ENCODE data around the gene TMEM165.
"Not testable (repeated sequence)": the region's sequence is repeated elsewhere in the genome, so short reads cannot be mapped to it uniquely, and the experiment has no call there.

TMEM165 gene

DNA sequence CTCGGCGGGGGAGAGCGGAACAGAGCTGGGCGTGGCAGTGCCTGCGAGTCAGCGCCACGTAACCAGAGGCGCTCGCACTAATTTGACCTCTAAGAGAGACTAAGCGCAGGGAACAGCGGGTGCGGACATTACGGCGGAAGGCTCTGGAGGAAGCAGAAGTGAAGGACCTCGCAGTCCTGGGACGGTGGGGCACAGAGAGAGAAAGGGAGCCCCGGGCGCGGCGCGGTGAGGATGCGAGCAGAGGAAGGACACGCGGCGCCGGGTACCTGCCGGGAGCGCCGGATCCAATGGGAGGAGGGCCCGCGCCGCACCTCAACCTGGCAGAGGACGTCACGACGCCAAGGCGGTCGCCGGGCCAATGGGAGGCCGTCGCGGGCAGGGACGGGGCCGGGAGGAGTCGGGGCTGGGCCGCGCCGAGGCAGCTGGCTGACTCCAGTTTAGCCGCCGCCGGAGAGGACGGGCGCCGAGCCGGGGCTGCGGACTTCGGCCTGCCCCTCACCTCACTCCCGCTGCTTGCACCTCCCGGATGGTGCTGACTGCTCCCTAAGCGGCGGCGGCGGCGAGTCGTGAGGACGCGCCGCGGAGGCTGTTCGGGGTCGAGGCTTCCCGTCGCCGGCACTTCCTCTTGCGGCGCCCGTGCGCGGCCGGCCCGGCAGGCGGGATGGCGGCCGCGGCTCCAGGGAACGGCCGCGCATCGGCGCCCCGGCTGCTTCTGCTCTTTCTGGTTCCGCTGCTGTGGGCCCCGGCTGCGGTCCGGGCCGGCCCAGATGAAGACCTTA is at the start of gene TMEM165:
TSS of gene TMEM165 (plus strand) at position 429 of the 779 bp plus-strand sequence. CDS start at position 662, 233 bp downstream.
- peak; percentile 97 for ATAC-seq
- DNase-seq, result peak; percentile 93

DNA sequence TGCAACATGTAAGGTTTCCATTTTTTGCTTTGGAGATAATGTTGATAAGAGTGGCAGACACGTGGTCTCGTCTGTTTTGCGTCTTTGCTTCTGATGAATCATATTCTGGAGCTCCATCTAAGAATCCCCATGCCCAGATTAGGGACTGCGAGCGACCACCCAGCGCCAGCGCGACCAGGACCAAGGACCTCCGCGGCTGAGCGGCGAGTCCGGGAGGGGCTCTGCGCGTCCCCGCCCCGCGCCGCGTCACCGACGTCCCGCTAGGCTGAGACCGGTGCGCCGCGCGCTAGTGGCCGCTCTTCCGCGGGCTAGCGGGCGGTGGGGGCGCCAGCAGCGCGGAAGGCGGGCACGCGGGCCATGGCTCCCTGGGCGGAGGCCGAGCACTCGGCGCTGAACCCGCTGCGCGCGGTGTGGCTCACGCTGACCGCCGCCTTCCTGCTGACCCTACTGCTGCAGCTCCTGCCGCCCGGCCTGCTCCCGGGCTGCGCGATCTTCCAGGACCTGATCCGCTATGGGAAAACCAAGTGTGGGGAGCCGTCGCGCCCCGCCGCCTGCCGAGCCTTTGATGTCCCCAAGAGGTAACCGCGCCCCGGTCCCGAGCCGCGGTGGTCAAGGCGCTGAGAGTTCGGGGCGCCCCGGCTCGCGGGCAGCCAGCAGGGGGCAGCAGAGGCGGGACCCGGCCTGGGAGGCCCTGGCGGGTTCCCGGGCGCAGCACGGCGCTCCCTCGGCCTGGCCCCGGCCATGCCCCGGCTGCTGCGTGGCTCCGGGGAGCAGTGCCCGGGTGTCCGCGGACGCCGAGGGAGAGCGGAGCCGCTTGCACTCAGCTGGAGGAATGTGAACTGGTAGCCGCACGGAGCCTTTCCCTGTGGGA is 49.5 kb upstream of the TMEM165 start, which contains the start of gene SRD5A3:
TSS of gene SRD5A3 (plus strand) at position 263 of the 871 bp plus-strand sequence. CDS start at position 358, 95 bp downstream.
- peak; percentile 93 for DNase-seq
- peak; percentile 95 for ATAC-seq

GRCh38 chr4:55346851-55347255 is 48.9 kb upstream of the TMEM165 start:
- DNase-seq (no peak), ATAC-seq (no peak)

- ATAC-seq (no peak), DNase-seq (no peak)
Observed at GRCh38 chr4:55347610-55348228, 48.0 kb upstream of the TMEM165 start.

DNA sequence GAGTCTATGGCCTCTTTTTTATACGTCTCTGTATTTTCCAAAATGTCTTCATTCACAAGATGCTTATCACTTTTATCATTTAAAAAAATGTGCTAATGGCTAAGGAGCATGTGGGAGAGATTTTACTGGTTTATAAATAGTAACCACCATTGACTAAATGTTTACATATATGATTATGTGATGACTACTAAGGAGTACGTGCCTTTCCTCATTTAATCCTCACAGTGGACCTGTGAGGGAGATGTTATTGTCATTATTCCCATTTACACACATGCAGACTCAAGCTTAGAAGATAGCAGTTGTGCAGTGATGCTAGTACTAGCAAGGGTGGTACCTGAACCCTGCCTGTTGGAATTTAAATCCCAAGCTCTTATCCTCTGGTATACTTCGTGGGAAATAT is 47.3 kb upstream of the TMEM165 start:
- no peak for DNase-seq
- no peak for ATAC-seq

- DNase-seq, ATAC-seq: not testable (repeated sequence)
Observed at GRCh38 chr4:55350870-55351269, 44.9 kb upstream of the TMEM165 start.

DNA sequence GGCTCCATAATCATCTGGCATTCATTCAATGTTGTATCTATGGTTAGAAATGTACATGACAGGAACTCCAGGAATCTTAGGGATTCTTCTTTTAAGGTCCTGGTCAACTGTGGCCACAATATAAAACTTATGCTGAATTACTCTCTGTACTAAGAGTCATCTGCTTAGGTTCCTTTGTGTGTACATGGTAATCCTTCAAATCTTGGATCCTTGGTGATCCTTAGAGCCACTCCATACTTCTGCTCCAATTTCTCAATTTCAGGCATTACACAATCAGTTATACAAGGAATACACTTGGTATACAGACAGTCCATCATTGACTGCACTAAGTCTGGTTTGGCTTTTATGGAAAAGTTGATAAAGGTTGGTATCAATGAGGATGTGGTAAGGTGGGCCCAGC is 43.9 kb upstream of the TMEM165 start:
- no peak for ATAC-seq
- DNase-seq, result no peak

GRCh38 chr4:55352726-55353125 is 43.0 kb upstream of the TMEM165 start:
- ATAC-seq, result no peak
- no peak for DNase-seq

DNA sequence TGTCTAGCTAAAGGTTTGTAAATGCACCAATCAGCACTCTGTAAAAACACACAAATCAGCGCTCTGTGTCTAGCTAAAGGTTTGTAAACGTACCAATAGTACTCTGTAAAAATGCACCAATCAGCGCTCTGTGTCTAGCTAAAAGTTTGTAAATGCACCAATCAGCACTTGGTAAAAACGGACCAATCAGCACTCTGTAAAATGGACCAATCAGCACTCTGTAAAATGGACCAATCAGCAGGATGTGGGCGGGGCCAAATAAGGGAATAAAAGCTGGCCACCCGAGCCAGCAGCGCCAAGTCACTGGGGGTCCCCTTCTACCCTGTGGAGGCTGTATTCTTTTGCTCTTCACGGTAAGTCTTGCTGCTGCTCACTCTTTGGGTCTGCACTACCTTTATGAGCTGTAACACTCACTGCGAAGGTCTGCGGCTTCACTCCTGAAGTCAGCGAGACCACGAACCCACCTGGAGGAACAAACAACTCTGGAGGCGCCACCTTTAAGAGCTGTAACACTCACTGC is 42.5 kb upstream of the TMEM165 start:
- ATAC-seq, DNase-seq: not testable (repeated sequence)

GRCh38 chr4:55354648-55355047 is 41.1 kb upstream of the TMEM165 start:
- ATAC-seq (no peak), DNase-seq (no peak)

DNA sequence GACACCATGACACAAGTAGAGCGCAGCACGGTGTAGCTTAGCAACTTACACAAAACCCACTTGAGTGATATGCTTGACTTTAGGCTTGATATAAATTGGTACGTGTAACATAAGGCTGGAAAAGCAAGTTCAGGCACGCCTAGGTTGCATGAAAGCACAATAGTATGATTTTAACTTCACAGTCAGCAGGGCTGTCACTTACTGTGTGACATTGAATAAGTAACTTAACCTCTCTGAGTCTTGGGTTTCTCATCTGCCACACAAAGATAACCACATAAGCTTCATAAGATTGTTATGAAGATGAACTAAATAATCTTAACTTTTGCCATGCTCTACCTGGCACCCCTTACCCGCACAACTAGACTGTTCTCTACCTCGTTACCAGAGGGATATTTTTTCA is 40.2 kb upstream of the TMEM165 start:
- no peak for DNase-seq
- no peak for ATAC-seq

DNA sequence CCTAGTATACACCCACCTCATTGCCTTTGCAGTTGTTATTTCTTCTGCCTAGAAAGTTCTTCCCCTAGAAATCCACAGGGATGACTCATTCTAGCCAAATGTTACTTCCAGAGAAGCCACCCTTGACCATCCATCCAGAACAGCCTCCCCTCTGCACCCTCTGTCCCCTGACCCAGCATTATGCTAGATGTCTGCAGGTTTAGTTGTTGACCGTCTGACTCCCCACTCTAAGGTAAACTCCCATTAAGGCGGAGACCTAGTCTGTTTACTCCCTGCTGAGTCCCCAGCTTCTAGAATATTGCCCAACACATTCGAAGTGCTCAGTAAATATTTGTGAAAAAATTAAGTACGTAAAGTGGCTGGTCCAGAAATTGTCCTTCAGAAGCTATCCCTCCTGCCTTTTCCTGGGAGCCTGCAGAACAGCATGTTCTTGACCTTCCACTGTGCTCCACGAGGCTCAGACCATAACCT is 38.7 kb upstream of the TMEM165 start:
- DNase-seq (no peak), ATAC-seq (no peak)

GRCh38 chr4:55358246-55358645 is 37.5 kb upstream of the TMEM165 start:
- ATAC-seq, result no peak
- no peak for DNase-seq

DNA sequence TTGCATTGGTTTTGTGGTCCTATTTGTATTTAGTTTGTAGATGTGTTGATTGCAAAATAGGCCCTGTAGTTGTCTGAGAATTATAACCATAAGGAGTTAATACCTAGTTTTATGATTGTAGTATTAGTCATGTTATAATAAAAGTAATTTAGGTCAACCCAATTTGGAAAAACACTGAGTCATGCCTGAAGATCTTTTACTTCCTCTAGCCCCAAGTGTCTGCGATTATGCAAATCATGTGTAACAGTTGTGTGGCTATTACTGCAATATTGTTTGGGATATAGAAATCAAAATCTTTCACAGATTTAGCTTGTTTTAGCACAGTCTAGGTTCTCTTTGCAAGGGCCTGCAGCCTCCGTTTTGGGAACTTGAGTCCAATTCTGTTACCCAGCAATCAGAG is 37.1 kb upstream of the TMEM165 start:
- peak; percentile 75 for ATAC-seq
- DNase-seq, result no peak

- no peak for ATAC-seq
- DNase-seq, result no peak
Observed at GRCh38 chr4:55359397-55359916, 36.3 kb upstream of the TMEM165 start.

DNA sequence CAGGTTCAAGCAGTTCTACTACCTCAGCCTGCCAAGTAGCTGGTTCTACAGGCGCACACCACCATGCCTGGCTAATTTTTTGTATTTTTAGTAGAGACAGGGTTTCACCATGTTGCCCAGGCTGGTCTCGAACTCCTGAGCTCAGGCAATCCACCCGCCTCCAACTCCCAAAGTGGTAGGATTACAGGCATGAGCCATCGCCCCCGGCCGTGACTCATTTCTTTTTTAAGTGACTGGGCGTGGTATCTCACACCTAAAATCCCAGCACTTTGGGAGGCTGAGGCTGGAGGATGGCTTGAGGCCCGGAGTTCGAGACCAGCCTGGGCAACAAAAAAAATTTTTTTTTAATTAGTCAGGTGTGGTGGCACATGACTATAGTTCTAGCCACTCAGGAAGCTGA is 32.8 kb upstream of the TMEM165 start:
- not testable (repeated sequence) for ATAC-seq

DNA sequence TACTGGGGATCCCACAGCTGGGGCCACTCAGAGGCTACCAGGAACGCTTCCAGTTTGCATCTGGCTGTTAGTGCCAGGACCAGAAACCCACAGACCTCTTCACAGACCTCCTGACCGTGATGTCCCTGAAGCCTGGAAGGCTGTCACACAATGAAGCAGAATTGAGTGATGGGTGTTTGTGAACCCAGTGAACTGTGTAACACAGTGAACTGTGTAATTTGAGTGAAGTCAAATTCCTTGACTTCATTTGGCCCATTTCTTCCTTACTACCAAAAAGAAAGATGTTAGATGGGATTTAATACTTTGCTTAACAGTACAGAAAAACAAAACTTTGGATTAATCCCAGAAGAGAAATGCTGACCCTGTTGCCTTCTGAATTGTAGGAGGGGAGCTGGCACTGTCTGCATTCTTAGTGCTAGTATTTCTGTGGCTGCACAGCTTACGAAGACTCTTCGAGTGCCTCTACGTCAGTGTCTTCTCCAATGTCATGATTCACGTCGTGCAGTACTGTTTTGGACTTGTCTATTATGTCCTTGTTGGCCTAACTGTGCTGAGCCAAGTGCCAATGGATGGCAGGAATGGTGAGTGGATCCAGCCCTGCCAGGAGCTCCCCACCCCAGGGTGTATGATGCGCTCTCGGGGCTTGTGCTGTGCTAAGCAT is 31.9 kb upstream of the TMEM165 start:
- ATAC-seq, result no peak
- no peak for DNase-seq

More for the DNA sequence above, 32.8 kb upstream of the TMEM165 start:
- DNase-seq, result not testable (repeated sequence)

GRCh38 chr4:55364691-55365344 is 30.9 kb upstream of the TMEM165 start:
- DNase-seq, result no peak
- no peak for ATAC-seq

DNA sequence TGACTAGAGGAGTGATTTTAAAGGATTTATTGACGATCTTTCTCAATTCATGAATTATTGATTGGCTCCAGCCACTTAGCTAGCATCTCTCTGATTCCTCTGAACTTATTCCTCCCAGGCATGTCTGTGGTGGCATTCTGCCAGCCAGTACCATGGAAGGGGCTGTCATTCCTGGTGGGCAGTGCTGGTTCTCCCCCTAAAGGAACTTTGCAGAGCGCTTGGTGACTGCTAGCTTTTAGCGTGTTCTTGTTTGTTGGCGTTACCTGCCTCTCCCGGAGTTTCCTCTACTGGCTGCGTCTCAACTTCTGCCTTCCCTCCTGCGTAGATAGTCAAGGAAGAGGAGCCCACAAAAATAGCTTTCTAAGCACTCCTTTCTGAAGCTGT is 30.4 kb upstream of the TMEM165 start:
- DNase-seq, result no peak
- ATAC-seq, result no peak

- no peak for DNase-seq
- ATAC-seq, result no peak
Observed at GRCh38 chr4:55366621-55367020, 29.1 kb upstream of the TMEM165 start.
